Ishikawa (cell line): ENCODE measurements around the gene SOX21.

Experiments used
- CEBPB ChIP-seq: IDR thresholded peaks from 2 replicates; pipeline ENCODE4 v1.6.1; 2012
- CREB1 ChIP-seq: IDR thresholded peaks from 2 replicates; pipeline ENCODE4 v1.6.1; 2012; ENCODE audit warnings: low read depth
- EGR1 ChIP-seq: IDR thresholded peaks from 2 replicates; pipeline ENCODE4 v1.6.1; 2012
- EP300 ChIP-seq: IDR thresholded peaks from 2 replicates; pipeline ENCODE4 v1.6.1; 2012; ENCODE audit warnings: borderline replicate concordance
- FOXM1 ChIP-seq: IDR thresholded peaks from 2 replicates; pipeline ENCODE4 v1.6.1; 2012; ENCODE audit warnings: low read depth, borderline replicate concordance
- MAX ChIP-seq: IDR thresholded peaks from 2 replicates; pipeline ENCODE4 v1.6.1; 2012
- NFIC ChIP-seq: IDR thresholded peaks from 2 replicates; pipeline ENCODE4 v1.6.1; 2012
- RAD21 ChIP-seq: IDR thresholded peaks from 2 replicates; pipeline ENCODE4 v1.6.1; 2012; ENCODE audit warnings: low read depth
- REST ChIP-seq: IDR thresholded peaks from 2 replicates; pipeline ENCODE4 v1.6.1; 2012; ENCODE audit warnings: low read depth, mild to moderate bottlenecking
- TAF1 ChIP-seq: IDR thresholded peaks from 2 replicates; pipeline ENCODE4 v1.6.1; 2012; ENCODE audit warnings: low read depth, mild to moderate bottlenecking
- TCF12 ChIP-seq: IDR thresholded peaks from 2 replicates; pipeline ENCODE4 v1.6.1; 2012; ENCODE audit warnings: low read depth
- TEAD4 ChIP-seq: IDR thresholded peaks from 2 replicates; pipeline ENCODE4 v1.6.1; 2012
- USF1 ChIP-seq: IDR thresholded peaks from 2 replicates; pipeline ENCODE4 v1.6.1; 2012
- YY1 ChIP-seq: IDR thresholded peaks from 2 replicates; pipeline ENCODE4 v1.6.1; 2012; ENCODE audit warnings: low read depth
- ZBTB7A ChIP-seq: IDR thresholded peaks from 2 replicates; pipeline ENCODE4 v1.6.1; 2012; ENCODE audit warnings: low read depth

The SOX21 gene

GRCh38 chr13:94666065-94666464 is 46.3 kb downstream of the SOX21 start:
- TF ChIP-seq TEAD4 (no peak), NFIC (no peak), ZBTB7A (no peak)

- TF ChIP-seq EGR1 (no peak), NFIC (no peak), EP300 (no peak), TCF12 (no peak), RAD21 (no peak), YY1 (no peak), REST (no peak), CREB1 (no peak), CEBPB (no peak), MAX (no peak), USF1 (no peak)
These were observed 47.5 kb downstream of the SOX21 start for GRCh38 chr13:94664889-94665288.

GRCh38 chr13:94662274-94662945 is 49.9 kb downstream of the SOX21 start:
- TF ChIP-seq CREB1 (no peak), EGR1 (no peak), NFIC (no peak), EP300 (no peak), TAF1 (no peak), REST (no peak), CEBPB (no peak), YY1 (no peak), USF1 (no peak), ZBTB7A (no peak), FOXM1 (no peak), RAD21 (no peak), TCF12 (no peak), TEAD4 (no peak), MAX (no peak)

- TF ChIP-seq TEAD4 (no peak), FOXM1 (no peak), NFIC (no peak), USF1 (no peak), CEBPB (no peak), EGR1 (no peak), TCF12 (no peak), EP300 (no peak), ZBTB7A (no peak), RAD21 (no peak), YY1 (no peak), CREB1 (no peak), TAF1 (no peak), MAX (no peak)
These were observed 50.9 kb downstream of the SOX21 start for GRCh38 chr13:94661406-94661805.

- peak; percentile 44 for TF ChIP-seq RAD21
- no peak for TF ChIP-seq EP300
- TF ChIP-seq CREB1 = no peak
- TF ChIP-seq TCF12 = no peak
These were observed 51.5 kb downstream of the SOX21 start for GRCh38 chr13:94660695-94661326.
